Smooth muscle cell of the brain vasculature (primary cell): ENCODE results near the gene EIF3F.
"Not testable (repeated sequence)": the region's sequence is repeated elsewhere in the genome, so short reads cannot be mapped to it uniquely, and the experiment has no call there.

Experiments
- DNase-seq: peaks from one replicate; pipeline ENCODE4 v3.0.0-alpha.2; 2012; ENCODE audit warnings: low read depth, low spot score

EIF3F gene

GRCh38 chr11:7986768-7987559 lies at the start of gene EIF3F:
Gene EIF3F (plus strand): TSS chr11:7987337. CDS start chr11:7987353, 16 bp downstream.
- DNase-seq, result peak; percentile 98

GRCh38 chr11:7941146-7941545 lies 46.0 kb upstream of the EIF3F start:
- DNase-seq, result no peak

GRCh38 chr11:7941608-7942007 lies 45.5 kb upstream of the EIF3F start, which contains the start of gene OR10A3:
Gene OR10A3 (minus strand): TSS chr11:7941708. CDS start chr11:7939520, 2,188 bp downstream.
- no peak for DNase-seq

GRCh38 chr11:7944123-7944522 lies 43.0 kb upstream of the EIF3F start:
- DNase-seq, result no peak

- DNase-seq, result no peak
These were observed 37.2 kb upstream of the EIF3F start for GRCh38 chr11:7949934-7950333.

GRCh38 chr11:7955191-7955590 lies 31.9 kb upstream of the EIF3F start:
- DNase-seq, result no peak

GRCh38 chr11:7964261-7964660 lies 22.9 kb upstream of the EIF3F start:
- no peak for DNase-seq

GRCh38 chr11:7964873-7965272 lies 22.3 kb upstream of the EIF3F start:
- no peak for DNase-seq

GRCh38 chr11:7965386-7965785 lies 21.8 kb upstream of the EIF3F start, which contains the start of gene NLRP10:
Gene NLRP10 (minus strand): TSS chr11:7965447. CDS start chr11:7963495, 1,952 bp downstream.
- no peak for DNase-seq

- DNase-seq, result no peak
These were observed 20.0 kb upstream of the EIF3F start for GRCh38 chr11:7967097-7967496.

- no peak for DNase-seq
These were observed 19.3 kb upstream of the EIF3F start for GRCh38 chr11:7967826-7968225.

- no peak for DNase-seq
These were observed 18.5 kb upstream of the EIF3F start for GRCh38 chr11:7968686-7969085.

- DNase-seq, result no peak
These were observed 17.1 kb upstream of the EIF3F start for GRCh38 chr11:7969756-7970646.

- DNase-seq, result no peak
These were observed 15.3 kb upstream of the EIF3F start for GRCh38 chr11:7971846-7972245.

GRCh38 chr11:7973011-7973410 lies 14.1 kb upstream of the EIF3F start:
- no peak for DNase-seq

GRCh38 chr11:7974668-7975067 lies 12.5 kb upstream of the EIF3F start:
- DNase-seq, result no peak

GRCh38 chr11:7977232-7977917 lies 9.8 kb upstream of the EIF3F start:
- no peak for DNase-seq

GRCh38 chr11:7981619-7982157 lies 5.4 kb upstream of the EIF3F start:
- no peak for DNase-seq

GRCh38 chr11:7982582-7983119 lies 4.5 kb upstream of the EIF3F start:
- no peak for DNase-seq

- no peak for DNase-seq
These were observed 3.1 kb upstream of the EIF3F start for GRCh38 chr11:7983832-7984590.

- not testable (repeated sequence) for DNase-seq
These were observed 385 bp downstream of the EIF3F start for GRCh38 chr11:7987560-7987883.
